PC-3 (cell line): Measurements from ENCODE around the gene ISY1. TPM values are rescaled to one million over a fixed set of nuclear protein-coding genes. Genes with fewer than 3 reads are reported as not detected.

Source experiments
- ATAC-seq: fragments of 200-7000 bp; cut with Tn5 transposase; 2 replicates; pipeline ENCODE4 v1.9.1; 2020; ENCODE audit warnings: mild to moderate bottlenecking, moderate library complexity
- BruUV-seq: library from RNA; stranded (reverse); fragments of 400-500 nt; replicated peaks from 2 replicates; lab custom pipeline; 2021; lab: Mats Ljungman, UMichigan
- CTCF ChIA-PET: fragments of 300-600 bp; sonication (Branson Sonifier 250); formaldehyde crosslinking; loops from one replicate; lab custom pipeline; 2022; ENCODE audit warnings: antibody characterized with exemption; lab: Charles Lee
- POLR2A ChIA-PET: fragments of 300-600 bp; sonication (Branson Sonifier 250); formaldehyde crosslinking; loops from one replicate; lab custom pipeline; 2022; ENCODE audit warnings: antibody characterized with exemption; ENCODE audit not compliant: unreplicated experiment; lab: Charles Lee
- DNase-seq: peaks from one replicate; pipeline ENCODE4 v3.0.0-alpha.2; 2015
- H2AFZ ChIP-seq: fragments of 300-600 bp; sonication (generic); 2 replicates; pipeline ENCODE4 v1.6.0; 2016; ENCODE audit warnings: antibody characterized with exemption, low read length
- H3F3A ChIP-seq: fragments of 300-600 bp; sonication (generic); one replicate; pipeline ENCODE4 v1.6.0; 2017; ENCODE audit warnings: antibody characterized with exemption, low read length, control low read depth, mild to moderate bottlenecking; ENCODE audit not compliant: unreplicated experiment
- H3K27ac ChIP-seq: fragments of 300-600 bp; sonication (generic); 2 replicates; pipeline ENCODE4 v1.5.1; 2016; ENCODE audit warnings: mild to moderate bottlenecking, low read length
- H3K27me3 ChIP-seq: fragments of 300-600 bp; sonication (generic); 2 replicates; pipeline ENCODE4 v1.6.1; 2016; ENCODE audit warnings: low read length, mixed read lengths
- H3K36me3 ChIP-seq: fragments of 300-600 bp; sonication (generic); 2 replicates; pipeline ENCODE4 v1.6.1; 2016; ENCODE audit warnings: low read depth, mixed run types, low read length, mixed read lengths
- H3K4me1 ChIP-seq: fragments of 300-600 bp; sonication (generic); 2 replicates; pipeline ENCODE4 v1.5.1; 2016; ENCODE audit warnings: low read length; ENCODE audit not compliant: insufficient read depth
- H3K4me2 ChIP-seq: fragments of 300-600 bp; sonication (generic); 2 replicates; pipeline ENCODE4 v1.6.0; 2016; ENCODE audit warnings: low read length
- H3K4me3 ChIP-seq: fragments of 300-600 bp; sonication (generic); 2 replicates; pipeline ENCODE4 v1.5.1; 2016; ENCODE audit warnings: mild to moderate bottlenecking, low read length, mixed read lengths
- H3K79me2 ChIP-seq: fragments of 300-600 bp; sonication (generic); 2 replicates; pipeline ENCODE4 v1.6.1; 2017; ENCODE audit warnings: low read length, mixed read lengths
- H3K9ac ChIP-seq: fragments of 300-600 bp; sonication (generic); 2 replicates; pipeline ENCODE4 v1.6.0; 2016; ENCODE audit warnings: mild to moderate bottlenecking, low read length
- H3K9me2 ChIP-seq: fragments of 300-600 bp; sonication (generic); replicated peaks from 2 replicates; pipeline ENCODE4 v1.6.1; 2016; ENCODE audit warnings: mixed run types, low read length, mixed read lengths
- H3K9me3 ChIP-seq: fragments of 300-600 bp; sonication (generic); 2 replicates; pipeline ENCODE4 v1.6.1; 2016; ENCODE audit warnings: low read length, mixed read lengths
- H4K20me1 ChIP-seq: fragments of 300-600 bp; sonication (generic); 2 replicates; pipeline ENCODE4 v1.6.1; 2016; ENCODE audit warnings: low read length, mixed read lengths
- EZH2 ChIP-seq: fragments of 300-600 bp; sonication (generic); IDR thresholded peaks from one replicate; pipeline ENCODE4 v1.6.1; 2017; ENCODE audit warnings: antibody characterized with exemption, mild to moderate bottlenecking, low read length; ENCODE audit not compliant: unreplicated experiment
- EZH2phosphoT487 ChIP-seq: fragments of 300-600 bp; sonication (generic); IDR thresholded peaks from 2 replicates; pipeline ENCODE4 v1.6.1; 2018; ENCODE audit warnings: mild to moderate bottlenecking, antibody characterized with exemption, low read length, borderline replicate concordance
- intact Hi-C: fragments of 100-400 bp; cut with micrococcal nuclease; formaldehyde crosslinking; loops from 2 replicates; pipeline ENCODE4 v1.9.0; 2023
- total RNA-seq: library from RNA; depleted of rRNA; stranded (reverse); fragments of >200 nt; gene quantifications from 2 replicates; pipeline ENCODE4 v1.2.3, GENCODE V29; 2014
- TF ChIP-seq, protein P1 (sequence below): fragments of 300-600 bp; sonication (generic); conservative IDR thresholded peaks from 2 replicates; pipeline ENCODE4 v1.5.1; 2017; ENCODE audit warnings: antibody characterized with exemption, low read depth, mild to moderate bottlenecking, low read length

Gene ISY1
- total RNA-seq, 1 experiment from 2014 or later, result 18.1 TPM

DNA sequence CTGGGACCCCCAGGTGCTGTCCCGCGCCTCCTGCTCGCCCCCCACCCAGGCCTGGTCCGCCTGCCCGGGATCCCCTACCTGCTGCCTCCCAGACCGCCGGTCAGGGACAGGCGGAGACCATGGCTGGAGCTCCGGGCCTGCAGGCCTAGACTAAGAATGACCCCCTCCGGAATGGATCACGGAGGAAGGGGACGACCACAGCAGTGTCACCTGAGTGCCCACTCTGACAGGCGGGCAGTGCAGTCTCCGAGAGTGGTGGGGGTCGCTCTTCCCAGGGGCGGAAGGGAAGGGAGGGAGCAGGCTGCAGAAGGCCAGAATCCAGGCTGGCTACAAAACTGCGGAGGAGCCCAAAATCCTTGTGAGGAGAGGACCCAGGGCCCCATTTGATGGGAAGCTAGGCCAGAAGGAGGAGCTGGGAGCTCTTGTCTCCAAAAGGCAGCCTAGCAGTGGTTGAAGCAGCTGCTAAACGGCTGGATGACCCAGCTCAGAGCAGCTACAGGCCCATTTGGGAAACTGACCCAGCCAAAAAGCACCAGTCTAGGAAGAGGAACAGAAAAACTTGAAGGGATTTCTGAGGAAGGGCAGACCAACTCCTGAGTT, 38.4 kb downstream of the ISY1 start:
- H3K27ac ChIP-seq, result no peak overlapping the region
- no peaks in the 10 kb centered on the region for H3K36me3 ChIP-seq
- ChIA-PET CTCF (interaction anchor here (0.6 to 1.0 kb wide), 2 partner anchors 69 to 152 kb away, joined by 4 to 5 read pairs; no protein-coding TSS in a partner anchor), POLR2A (no interaction called here)
- DNase-seq, result no peak
- H3K4me2 ChIP-seq, result no peak overlapping the region
- TF ChIP-seq EZH2phosphoT487 (no peak), EZH2 (no peak)
- TF ChIP-seq, protein P1, sequence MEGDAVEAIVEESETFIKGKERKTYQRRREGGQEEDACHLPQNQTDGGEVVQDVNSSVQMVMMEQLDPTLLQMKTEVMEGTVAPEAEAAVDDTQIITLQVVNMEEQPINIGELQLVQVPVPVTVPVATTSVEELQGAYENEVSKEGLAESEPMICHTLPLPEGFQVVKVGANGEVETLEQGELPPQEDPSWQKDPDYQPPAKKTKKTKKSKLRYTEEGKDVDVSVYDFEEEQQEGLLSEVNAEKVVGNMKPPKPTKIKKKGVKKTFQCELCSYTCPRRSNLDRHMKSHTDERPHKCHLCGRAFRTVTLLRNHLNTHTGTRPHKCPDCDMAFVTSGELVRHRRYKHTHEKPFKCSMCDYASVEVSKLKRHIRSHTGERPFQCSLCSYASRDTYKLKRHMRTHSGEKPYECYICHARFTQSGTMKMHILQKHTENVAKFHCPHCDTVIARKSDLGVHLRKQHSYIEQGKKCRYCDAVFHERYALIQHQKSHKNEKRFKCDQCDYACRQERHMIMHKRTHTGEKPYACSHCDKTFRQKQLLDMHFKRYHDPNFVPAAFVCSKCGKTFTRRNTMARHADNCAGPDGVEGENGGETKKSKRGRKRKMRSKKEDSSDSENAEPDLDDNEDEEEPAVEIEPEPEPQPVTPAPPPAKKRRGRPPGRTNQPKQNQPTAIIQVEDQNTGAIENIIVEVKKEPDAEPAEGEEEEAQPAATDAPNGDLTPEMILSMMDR, result no peak
- ATAC-seq, result no peak
- no peaks in the 10 kb centered on the region for H3F3A ChIP-seq
- H3K9me2 ChIP-seq, result no peaks in the 10 kb centered on the region
- intact Hi-C loops, result no loop called here
- no peaks in the 10 kb centered on the region for H3K27me3 ChIP-seq
- no peaks in the 10 kb centered on the region for H3K9me3 ChIP-seq
- peaks cover 16% of the 10 kb centered on the region for H3K4me1 ChIP-seq
- peaks cover 28% of the 10 kb centered on the region for H3K79me2 ChIP-seq
- H2AFZ ChIP-seq, result no peak overlapping the region
- no peak overlapping the region for H3K4me3 ChIP-seq
- H3K9ac ChIP-seq, result no peak overlapping the region
- no TSS peak for BruUV-seq
- H4K20me1 ChIP-seq, result no peaks in the 10 kb centered on the region

DNA sequence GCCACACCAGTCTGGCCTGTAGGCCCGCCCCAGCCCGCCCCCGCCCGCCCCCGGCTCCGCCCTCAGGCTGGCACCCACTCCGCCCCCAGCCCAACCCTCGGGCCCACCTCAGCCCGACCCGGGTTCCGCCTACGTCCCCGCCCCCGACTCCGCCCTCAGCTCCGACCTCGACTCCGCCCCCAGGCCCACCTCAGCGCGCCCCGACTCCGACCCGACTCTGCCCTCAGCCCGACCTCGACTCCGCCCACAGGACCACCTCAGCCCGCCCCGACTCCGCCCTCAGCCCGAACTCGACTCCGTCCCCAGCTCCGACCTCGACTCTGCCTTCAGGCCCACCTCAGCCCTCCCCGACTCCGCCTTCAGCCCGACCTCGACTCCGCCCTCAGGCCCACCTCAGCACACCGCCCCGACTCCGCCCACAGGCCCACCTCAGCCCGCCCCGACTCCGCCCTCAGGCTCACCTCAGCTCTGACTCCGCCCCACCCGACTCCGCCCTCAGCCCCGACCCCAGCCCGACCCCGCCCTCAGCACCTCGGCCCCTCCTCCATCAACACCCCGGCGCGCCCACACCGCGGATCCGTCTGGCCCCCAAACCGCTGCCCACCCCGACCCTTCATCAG, 39.0 kb downstream of the ISY1 start, which contains the start of gene RAB43:
RAB43 (minus strand) TSS at position 13 of the 620 bp plus-strand sequence. CDS start 315 bp downstream, outside the sequence.
- CTCF ChIA-PET, result interaction anchor here (0.5 to 1.0 kb wide), 3 partner anchors 68 to 464 kb away, joined by 3 to 6 read pairs (median 4); no protein-coding TSS in a partner anchor
- Histone ChIP-seq H4K20me1 (no peaks in the 10 kb centered on the region), H3K9ac (peak within 1 kb of the TSS; percentile 74), H3K9me3 (no peaks in the 10 kb centered on the region), H3K79me2 (peaks cover 33% of the 10 kb centered on the region), H3K27ac (peak within 1 kb of the TSS; percentile 83), H3K4me3 (peak within 1 kb of the TSS; percentile 75), H3K27me3 (no peaks in the 10 kb centered on the region), H3K4me1 (peaks cover 16% of the 10 kb centered on the region), H3K9me2 (no peaks in the 10 kb centered on the region), H3K36me3 (no peaks in the 10 kb centered on the region), H2AFZ (peak within 1 kb of the TSS; percentile 65), H3F3A (no peaks in the 10 kb centered on the region), H3K4me2 (peak within 1 kb of the TSS; percentile 87)
- ATAC-seq (peak; percentile 55), DNase-seq (peak; percentile 60)
- intact Hi-C loops, result loop anchor here (2.0 kb wide), 2 partner anchors 69 to 127 kb away; partner anchors contain the start of gene COPG1
- POLR2A ChIA-PET, result interaction anchor here (0.7 kb wide), 1 partner anchor 68 kb away, joined by 3 read pairs; no protein-coding TSS in a partner anchor
- TF ChIP-seq, protein P1, result no peak
- TF ChIP-seq EZH2, result no peak
- no peak for TF ChIP-seq EZH2phosphoT487
- BruUV-seq, result no TSS peak
